Spleen (tissue), 7 donors: ENCODE results near the gene TRIM2.

Experiments
- CTCF ChIP-seq, 11 experiments: fragments of 200-600 bp in 7 of 11; fragments of 450-650 bp in 4 of 11; sonication (generic) in 4 of 11; IDR thresholded peaks in 8 of 11; conservative IDR thresholded peaks in 3 of 11; 1 replicate in 7 of 11; 2 replicates in 4 of 11; pipeline versions ENCODE4 v1.4.0 to v1.8.0; 2016 to 2021; ENCODE audit warnings: antibody characterized with exemption in 11 of 11, inconsistent platforms in 4 of 11, mild to moderate bottlenecking in 1 of 11
- POLR2A ChIP-seq, 3 donors: fragments of 450-650 bp; IDR thresholded peaks; one replicate each; pipeline ENCODE4 v1.5.1; 2017; ENCODE audit warnings: antibody characterized with exemption in 3 of 3, mild to moderate bottlenecking in 1 of 3
- POLR2AphosphoS5 ChIP-seq, 3 donors: sonication (generic); formaldehyde crosslinking; IDR thresholded peaks; one replicate each; pipeline ENCODE4 v1.5.1; 2017; ENCODE audit warnings: antibody characterized with exemption in 3 of 3
- donor health status: DM: no; HTN: no; CAD: no; lungs with moderate emphysema.
- donor health status: DM: no; HTN: no; CAD: no.
- donor health status: DM: no; HTN: no; CAD: no.

GRCh38 chr4:153384160-153384559, 179.9 kb downstream of the TRIM2 start:
- TF ChIP-seq POLR2A (IDR thresholded peaks at IDR 0.05) (no peak), CTCF (IDR thresholded peaks at IDR 0.05 in 8 of 11, conservative IDR thresholded peaks at IDR 0.05 in 3 of 11) (no peak), POLR2AphosphoS5 (IDR thresholded peaks at IDR 0.05) (no peak)
